ENCODE data around the gene C19orf33. TPM values are rescaled to one million over a fixed set of nuclear protein-coding genes. Genes with fewer than 3 reads are reported as not detected.

Gene C19orf33
- total and polyA plus RNA-seq, 12 donors = 0.88 to 46.2 (median 3.2) TPM; not detected in 3

DNA sequence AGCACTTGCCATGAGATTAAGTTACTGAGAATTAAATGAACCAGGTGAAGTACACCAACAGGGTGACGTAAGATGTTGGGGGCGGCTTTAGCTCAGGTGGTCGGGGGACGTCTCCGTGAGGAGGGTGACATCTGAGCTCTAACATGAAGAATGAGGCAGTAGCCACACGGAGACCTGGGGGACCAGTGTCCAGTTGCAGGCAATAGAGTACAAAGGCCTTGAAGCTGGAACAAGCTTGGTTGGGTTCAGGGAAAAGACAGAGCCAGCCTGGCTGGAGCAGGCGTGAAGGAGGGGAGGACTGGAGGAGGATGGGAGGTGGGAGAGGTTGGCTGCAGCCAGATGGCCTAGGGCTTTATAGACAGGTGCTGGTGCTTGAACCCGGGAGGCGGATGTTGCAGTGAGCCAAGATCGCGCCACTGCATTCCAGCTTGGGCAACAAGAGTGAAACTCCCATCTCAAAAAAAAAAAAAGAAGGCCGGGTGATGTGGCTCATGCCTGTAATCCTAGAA lies 38.1 kb upstream of the C19orf33 start:
- no peak for TF ChIP-seq POLR2A (IDR thresholded peaks at IDR 0.05)
- TF ChIP-seq, protein P1, sequence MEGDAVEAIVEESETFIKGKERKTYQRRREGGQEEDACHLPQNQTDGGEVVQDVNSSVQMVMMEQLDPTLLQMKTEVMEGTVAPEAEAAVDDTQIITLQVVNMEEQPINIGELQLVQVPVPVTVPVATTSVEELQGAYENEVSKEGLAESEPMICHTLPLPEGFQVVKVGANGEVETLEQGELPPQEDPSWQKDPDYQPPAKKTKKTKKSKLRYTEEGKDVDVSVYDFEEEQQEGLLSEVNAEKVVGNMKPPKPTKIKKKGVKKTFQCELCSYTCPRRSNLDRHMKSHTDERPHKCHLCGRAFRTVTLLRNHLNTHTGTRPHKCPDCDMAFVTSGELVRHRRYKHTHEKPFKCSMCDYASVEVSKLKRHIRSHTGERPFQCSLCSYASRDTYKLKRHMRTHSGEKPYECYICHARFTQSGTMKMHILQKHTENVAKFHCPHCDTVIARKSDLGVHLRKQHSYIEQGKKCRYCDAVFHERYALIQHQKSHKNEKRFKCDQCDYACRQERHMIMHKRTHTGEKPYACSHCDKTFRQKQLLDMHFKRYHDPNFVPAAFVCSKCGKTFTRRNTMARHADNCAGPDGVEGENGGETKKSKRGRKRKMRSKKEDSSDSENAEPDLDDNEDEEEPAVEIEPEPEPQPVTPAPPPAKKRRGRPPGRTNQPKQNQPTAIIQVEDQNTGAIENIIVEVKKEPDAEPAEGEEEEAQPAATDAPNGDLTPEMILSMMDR (IDR thresholded peaks at IDR 0.05) = no peak
- intact Hi-C loops (cut with DNase I) = no loop called here
- no peak overlapping the region for H3K4me3 ChIP-seq
- no peaks in the 10 kb centered on the region for H3K36me3 ChIP-seq (replicated peaks in 1 of 2)
- peaks cover 11 to 38% of the 10 kb centered on the region in 2 donors for H3K4me1 ChIP-seq (replicated peaks in 1 of 2)
- DNase-seq = no peak
- H3K27me3 ChIP-seq = no peaks in the 10 kb centered on the region
- 83 to 89% (median 86%) methylated on average over 12 of the region's 12 CpGs for WGBS, 4 donors
- H3K9me3 ChIP-seq (replicated peaks in 1 of 3) = no peaks in the 10 kb centered on the region
- peak overlapping the region in 2 of 5 donors; percentile 85 to 93 for H3K27ac ChIP-seq

DNA sequence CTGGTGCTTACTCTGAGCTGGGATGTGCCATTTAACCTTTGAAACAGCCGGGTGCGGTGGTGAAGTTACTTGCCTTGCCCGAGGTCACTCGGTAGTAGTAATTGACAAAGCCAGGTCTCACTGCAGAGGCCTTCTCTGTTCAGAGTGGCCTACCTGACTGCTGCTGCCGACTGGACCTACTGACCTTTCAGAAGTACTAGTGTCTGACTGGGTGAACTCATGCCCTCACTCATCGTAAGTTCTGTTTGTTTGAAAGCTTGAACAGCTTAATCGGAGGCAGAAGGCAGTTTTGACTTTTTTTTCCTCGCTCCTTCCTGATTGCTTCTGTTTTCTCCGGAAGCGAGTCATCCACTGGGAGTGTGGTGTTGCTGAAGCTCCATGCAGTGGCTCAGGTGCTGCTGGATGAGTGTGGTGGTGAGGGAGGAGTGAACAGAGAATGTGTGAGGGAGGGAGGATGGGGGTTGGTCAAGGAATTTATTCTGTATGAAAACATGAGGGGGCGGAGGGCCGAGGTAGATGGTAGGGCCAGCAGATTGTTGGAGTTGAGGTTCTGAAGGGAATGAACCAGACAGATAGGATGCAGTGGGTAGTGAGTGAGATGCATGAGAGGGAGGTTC lies 37.0 kb upstream of the C19orf33 start:
- H3K4me1 ChIP-seq (replicated peaks in 1 of 2) = peaks cover 11 to 40% of the 10 kb centered on the region in 2 donors
- H3K4me3 ChIP-seq = no peak overlapping the region
- no peaks in the 10 kb centered on the region for H3K9me3 ChIP-seq (replicated peaks in 1 of 3)
- peak overlapping the region in 3 of 5 donors; percentile 33 to 66 (median 60) for H3K27ac ChIP-seq
- no peaks in the 10 kb centered on the region for H3K27me3 ChIP-seq
- 52 to 63% (median 62%) methylated on average over 12 of the region's 12 CpGs for WGBS, 4 donors
- intact Hi-C loops (cut with DNase I) = no loop called here
- no peak for TF ChIP-seq POLR2A (IDR thresholded peaks at IDR 0.05)
- TF ChIP-seq, protein P1 (IDR thresholded peaks at IDR 0.05) = no peak
- no peaks in the 10 kb centered on the region for H3K36me3 ChIP-seq (replicated peaks in 1 of 2)
- DNase-seq = no peak

DNA sequence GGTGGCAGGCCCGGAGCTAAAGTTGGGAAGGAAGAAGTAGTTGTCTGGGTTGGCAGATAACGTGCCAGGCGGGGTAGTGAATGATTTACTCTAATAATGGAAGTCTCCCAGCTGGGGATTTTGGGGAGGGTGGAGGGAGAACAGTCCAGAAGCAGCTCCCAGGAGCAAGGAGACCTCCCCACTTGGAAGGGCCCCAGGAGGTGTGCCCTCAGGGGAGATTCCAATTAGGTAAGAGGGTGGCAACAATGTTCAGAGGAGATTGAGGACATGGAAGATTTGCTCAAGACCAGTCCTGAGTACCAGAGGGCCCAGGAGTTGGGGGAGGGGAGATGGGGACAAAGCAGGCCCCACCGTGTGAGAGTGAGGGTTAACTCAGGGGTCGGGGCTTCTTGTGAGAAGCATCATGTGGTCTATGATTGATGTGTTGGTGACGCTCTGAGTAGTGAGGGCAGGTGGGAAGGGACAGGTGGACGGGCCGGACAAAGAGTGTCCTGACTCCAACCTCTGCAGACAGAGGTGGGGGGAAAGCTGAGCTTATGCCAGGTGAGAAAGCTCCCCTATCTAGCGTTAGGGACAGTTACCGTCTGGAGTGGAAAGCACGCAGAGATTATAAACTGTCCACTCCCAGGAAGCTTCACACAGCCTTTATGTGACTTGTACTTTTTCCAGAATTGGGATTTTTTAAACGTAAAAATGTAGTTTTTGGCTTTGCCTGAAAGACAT lies 36.1 kb upstream of the C19orf33 start:
- TF ChIP-seq, protein P1 (IDR thresholded peaks at IDR 0.05) = no peak
- no peak for TF ChIP-seq POLR2A (IDR thresholded peaks at IDR 0.05)
- 76 to 86% (median 81%) methylated on average over 12 of the region's 12 CpGs for WGBS, 4 donors
- intact Hi-C loops (cut with DNase I) = no loop called here
- H3K27ac ChIP-seq = peak overlapping the region in 2 of 5 donors; percentile 60 to 66
- no peaks in the 10 kb centered on the region for H3K9me3 ChIP-seq (replicated peaks in 1 of 3)
- no peaks in the 10 kb centered on the region for H3K36me3 ChIP-seq (replicated peaks in 1 of 2)
- H3K4me1 ChIP-seq (replicated peaks in 1 of 2) = peaks cover 11 to 40% of the 10 kb centered on the region in 2 donors
- H3K4me3 ChIP-seq = no peak overlapping the region
- no peaks in the 10 kb centered on the region for H3K27me3 ChIP-seq
- no peak for DNase-seq

DNA sequence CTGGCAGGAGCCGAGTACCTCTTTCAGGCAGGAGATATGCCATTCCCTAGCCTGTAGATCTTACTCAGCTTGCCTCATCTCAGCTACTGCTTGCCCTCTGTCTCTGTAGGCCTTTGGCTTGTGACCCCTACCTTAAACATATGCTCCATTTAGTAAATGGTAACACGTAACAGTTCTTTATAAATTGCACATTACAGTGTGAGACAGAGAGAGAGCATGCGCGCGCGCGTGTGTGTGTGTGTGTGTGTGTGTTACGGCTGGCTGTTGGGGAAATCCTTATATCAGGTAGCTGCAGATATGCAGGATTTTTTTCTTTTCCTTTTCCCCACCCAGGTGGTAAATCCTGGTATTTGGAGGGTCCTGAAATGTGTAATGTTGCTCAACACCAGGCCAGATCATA lies 35.5 kb upstream of the C19orf33 start:
- no peak overlapping the region for H3K27ac ChIP-seq
- H3K4me3 ChIP-seq = no peak overlapping the region
- H3K4me1 ChIP-seq (replicated peaks in 1 of 2) = peaks cover 11 to 40% of the 10 kb centered on the region in 2 donors
- DNase-seq = no peak
- no peaks in the 10 kb centered on the region for H3K36me3 ChIP-seq (replicated peaks in 1 of 2)
- intact Hi-C loops (cut with DNase I) = no loop called here
- no peaks in the 10 kb centered on the region for H3K9me3 ChIP-seq (replicated peaks in 1 of 3)
- WGBS, 4 donors = 72 to 92% (median 83%) methylated on average over 8 of the region's 8 CpGs
- TF ChIP-seq, protein P1 (IDR thresholded peaks at IDR 0.05) = no peak
- TF ChIP-seq POLR2A (IDR thresholded peaks at IDR 0.05) = no peak
- H3K27me3 ChIP-seq = no peaks in the 10 kb centered on the region

Measured in adrenal gland (tissue), 12 donors.